RWPE1 (cell line): ENCODE data around the gene CNKSR2.

Experiments
- CTCF ChIA-PET: fragments of 350-600 bp; sonication (Branson Sonifier 250); formaldehyde crosslinking; extraction: SDS; loops from one replicate; lab custom pipeline; 2021; lab: Yijun Ruan, JAX
- POLR2A ChIA-PET: fragments of 400-600 bp; formaldehyde crosslinking; extraction: SDS; loops from one replicate; lab custom pipeline; 2020; ENCODE audit warnings: antibody characterized with exemption; ENCODE audit not compliant: low non-redundant PET; lab: Yijun Ruan, JAX
- DNase-seq: peaks from one replicate; pipeline ENCODE4 v3.0.0; 2012; ENCODE audit warnings: low spot score
- H3K27ac ChIP-seq: fragments of 450-650 bp; 2 replicates; pipeline ENCODE4 v1.5.1; 2017
- TF ChIP-seq, protein P1 (sequence below): fragments of 450-650 bp; conservative IDR thresholded peaks from 2 replicates; pipeline ENCODE4 v1.5.1; 2017; ENCODE audit warnings: low read depth, mild to moderate bottlenecking

The CNKSR2 gene

GRCh38 chrX:21658152-21658737, 284.0 kb downstream of the CNKSR2 start, which contains the start of gene KLHL34:
KLHL34 (minus strand) TSS chrX:21658330; CDS start chrX:21657788, 542 bp downstream.
- CTCF ChIA-PET: no interaction called here

GRCh38 chrX:21658746-21659145, 284.5 kb downstream of the CNKSR2 start:
- CTCF ChIA-PET: no interaction called here
- DNase-seq: no peak
- no peak overlapping the region for H3K27ac ChIP-seq
- POLR2A ChIA-PET: no interaction called here
- TF ChIP-seq, protein P1, sequence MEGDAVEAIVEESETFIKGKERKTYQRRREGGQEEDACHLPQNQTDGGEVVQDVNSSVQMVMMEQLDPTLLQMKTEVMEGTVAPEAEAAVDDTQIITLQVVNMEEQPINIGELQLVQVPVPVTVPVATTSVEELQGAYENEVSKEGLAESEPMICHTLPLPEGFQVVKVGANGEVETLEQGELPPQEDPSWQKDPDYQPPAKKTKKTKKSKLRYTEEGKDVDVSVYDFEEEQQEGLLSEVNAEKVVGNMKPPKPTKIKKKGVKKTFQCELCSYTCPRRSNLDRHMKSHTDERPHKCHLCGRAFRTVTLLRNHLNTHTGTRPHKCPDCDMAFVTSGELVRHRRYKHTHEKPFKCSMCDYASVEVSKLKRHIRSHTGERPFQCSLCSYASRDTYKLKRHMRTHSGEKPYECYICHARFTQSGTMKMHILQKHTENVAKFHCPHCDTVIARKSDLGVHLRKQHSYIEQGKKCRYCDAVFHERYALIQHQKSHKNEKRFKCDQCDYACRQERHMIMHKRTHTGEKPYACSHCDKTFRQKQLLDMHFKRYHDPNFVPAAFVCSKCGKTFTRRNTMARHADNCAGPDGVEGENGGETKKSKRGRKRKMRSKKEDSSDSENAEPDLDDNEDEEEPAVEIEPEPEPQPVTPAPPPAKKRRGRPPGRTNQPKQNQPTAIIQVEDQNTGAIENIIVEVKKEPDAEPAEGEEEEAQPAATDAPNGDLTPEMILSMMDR: no peak

More at GRCh38 chrX:21658152-21658737, 284.0 kb downstream of the CNKSR2 start, which contains the start of gene KLHL34:
- H3K27ac ChIP-seq: no peak within 1 kb of the TSS
- TF ChIP-seq, protein P1: no peak
- POLR2A ChIA-PET: no interaction called here
- no peak for DNase-seq

DNA sequence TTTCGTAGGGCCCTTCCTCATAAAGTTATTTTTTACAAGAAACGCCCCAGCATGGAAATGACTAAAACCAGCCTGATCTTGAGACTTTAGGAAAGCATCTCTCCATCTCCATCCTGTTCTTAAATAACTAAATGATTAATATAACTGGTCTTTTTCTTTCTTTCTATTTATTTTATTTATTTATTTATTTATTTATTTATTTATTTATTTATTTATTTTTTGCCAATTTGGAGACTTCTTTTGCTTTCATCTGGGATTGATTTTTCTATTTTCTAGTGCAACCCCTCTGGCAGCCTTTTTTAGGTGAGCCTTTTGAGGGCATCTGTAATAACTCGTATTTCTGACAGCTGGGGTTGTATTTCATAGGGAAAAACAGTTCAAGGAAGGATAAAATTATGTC, 285.1 kb downstream of the CNKSR2 start:
- H3K27ac ChIP-seq: no peak overlapping the region
- no peak for DNase-seq
- TF ChIP-seq, protein P1: no peak
- CTCF ChIA-PET: no interaction called here
- POLR2A ChIA-PET: no interaction called here

DNA sequence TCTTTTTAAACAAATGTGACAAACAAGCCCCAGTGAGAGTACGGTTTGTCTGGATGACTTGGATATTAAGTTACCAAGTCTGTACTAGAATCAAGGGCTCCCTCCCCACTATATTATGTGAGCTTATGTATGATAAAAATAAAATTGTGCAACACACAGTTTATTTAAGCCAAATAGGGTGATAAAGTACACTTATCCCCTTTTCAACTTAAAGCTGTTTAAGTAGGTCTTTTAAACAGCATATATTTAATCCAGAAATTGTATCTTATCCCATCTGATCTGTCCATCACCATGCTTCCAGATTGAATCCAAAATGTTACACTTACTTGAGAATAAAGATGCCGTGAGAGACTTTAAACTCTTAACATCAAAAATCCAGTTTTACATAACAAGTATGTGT, 285.9 kb downstream of the CNKSR2 start:
- TF ChIP-seq, protein P1: no peak
- CTCF ChIA-PET: no interaction called here
- no peak for DNase-seq
- no peak overlapping the region for H3K27ac ChIP-seq
- POLR2A ChIA-PET: no interaction called here

DNA sequence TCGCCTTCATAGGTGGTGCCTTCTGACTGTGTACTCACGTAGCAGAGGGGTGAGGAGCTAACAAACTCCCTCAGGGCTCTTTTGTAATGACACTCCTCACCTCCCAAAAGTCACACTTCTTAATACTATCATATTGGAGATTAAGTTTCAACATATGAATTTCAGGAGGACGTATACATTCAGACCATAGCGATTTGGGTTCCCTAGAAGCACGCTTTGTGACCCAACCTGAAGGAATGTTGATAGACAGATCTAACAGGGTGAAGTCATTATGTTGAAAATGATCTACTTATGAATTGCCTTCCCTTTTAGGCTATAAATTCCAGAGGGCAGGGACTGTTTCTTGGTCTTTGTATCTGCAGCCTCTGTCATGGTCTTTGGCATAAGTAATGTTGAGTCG, 287.1 kb downstream of the CNKSR2 start:
- ChIA-PET CTCF (interaction anchor here (0.8 kb wide), 1 partner anchor 225 kb away, joined by 3 read pairs; no protein-coding TSS in a partner anchor), POLR2A (no interaction called here)
- H3K27ac ChIP-seq: no peak overlapping the region
- peak; percentile 3 for DNase-seq
- TF ChIP-seq, protein P1: no peak

GRCh38 chrX:21662761-21663160, 288.5 kb downstream of the CNKSR2 start:
- TF ChIP-seq, protein P1: no peak
- ChIA-PET POLR2A (no interaction called here), CTCF (no interaction called here)
- DNase-seq: no peak
- H3K27ac ChIP-seq: no peak overlapping the region
